NCI-H510A (cell line): ENCODE results near the gene ACKR3.

ENCODE experiments used
- DNase-seq: peaks from one replicate; lab custom pipeline; 2025; lab: John Stamatoyannopoulos, UW

The ACKR3 gene

DNA sequence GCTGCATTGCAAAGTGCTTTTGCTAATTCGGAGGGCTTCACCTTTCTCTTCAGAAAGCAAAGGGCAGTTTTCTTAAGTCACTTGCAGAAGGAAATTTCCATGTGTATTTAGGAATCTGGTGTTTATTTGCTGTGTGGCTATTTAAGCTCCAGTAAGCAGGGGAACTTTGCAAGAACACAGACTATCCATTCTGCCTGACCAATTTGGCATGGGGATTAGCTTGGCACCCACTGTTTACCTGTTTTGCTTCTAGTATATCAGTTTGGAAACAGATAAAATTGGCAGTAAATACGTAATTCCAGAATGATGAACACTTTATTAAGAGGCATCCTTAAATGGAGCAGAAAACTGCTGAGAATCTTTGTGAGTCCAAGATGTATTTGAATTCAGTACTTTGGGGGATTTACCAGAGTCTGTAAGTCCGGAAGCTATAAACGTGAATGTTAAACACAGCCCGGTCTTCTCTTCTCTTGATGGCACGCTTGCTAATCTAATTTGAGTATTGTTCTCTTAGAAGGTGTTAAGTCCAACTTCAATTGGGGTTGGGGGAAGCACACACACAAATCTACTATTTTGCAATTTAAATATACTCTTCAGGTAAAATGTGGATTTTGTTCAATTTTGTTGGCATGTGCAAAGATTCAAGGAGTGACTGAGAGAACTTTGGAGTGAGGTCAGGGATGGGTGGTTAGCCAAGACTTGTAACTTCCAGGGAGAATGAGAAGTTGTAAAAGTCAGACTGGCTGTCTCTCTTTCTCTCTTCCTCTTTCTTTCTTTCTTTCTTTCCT lies 650 bp downstream of the ACKR3 start:
- no peak for DNase-seq

GRCh38 chr2:236571145-236571544 lies 1.5 kb downstream of the ACKR3 start:
- DNase-seq: no peak

DNA sequence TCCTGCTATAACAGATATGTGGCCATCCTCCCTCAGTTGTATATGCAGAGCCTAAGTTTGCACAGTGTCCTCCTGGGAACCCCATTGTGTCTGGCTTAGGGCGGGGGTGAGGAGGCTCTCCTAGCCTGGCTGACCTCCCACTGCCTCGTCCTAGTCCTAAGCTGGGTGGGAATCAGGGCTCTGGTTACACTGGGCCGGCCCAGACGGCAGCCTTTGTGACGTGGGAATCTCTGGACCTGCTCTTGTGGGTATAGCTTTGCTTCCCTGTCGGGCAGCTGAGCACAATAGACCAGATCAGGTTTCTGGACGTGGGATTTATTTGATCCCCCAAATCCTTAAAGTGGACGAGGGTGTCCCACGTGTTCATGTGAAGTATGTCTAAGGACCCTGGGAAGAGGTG lies 2.9 kb downstream of the ACKR3 start:
- DNase-seq: no peak

DNA sequence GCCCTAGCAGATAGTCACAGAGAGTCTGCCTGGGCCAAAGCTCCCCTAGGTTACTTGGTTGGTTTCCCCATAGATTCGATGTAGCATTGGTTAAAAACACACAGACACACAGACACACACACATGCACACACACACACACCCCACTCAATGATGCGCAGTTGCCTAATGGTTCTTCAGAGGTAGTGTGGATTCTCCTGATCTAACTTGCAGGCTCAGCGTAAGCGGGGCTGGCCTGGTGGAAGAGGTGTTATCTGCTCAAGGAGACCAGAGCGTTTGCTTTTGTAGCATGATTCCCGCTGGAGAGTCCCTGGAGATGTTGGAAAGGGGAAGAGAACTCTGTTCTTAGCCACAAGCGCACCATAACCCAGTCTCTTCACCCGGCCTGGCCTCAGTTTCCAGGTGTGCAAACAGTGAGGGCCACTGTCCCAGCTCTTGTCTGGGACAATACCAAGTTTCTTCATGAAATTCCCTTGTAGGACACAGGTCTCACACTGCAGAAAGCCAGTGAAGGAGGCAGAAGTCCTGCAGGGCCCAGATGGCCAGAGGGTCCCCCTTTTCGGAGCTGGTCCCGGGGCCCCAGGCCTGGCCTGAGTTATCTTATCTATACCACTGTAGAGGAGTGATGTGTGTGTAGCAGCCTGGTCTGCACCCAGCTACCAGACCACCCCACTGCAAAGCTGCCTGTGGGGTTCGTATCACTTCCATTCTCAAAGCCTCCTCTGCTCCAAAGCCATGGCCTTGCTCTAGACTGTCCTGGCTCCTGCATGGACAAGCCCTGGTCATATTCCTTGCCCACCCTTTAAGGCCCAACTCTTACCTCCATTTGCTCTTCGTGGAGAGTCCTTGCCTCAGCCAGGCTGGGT lies 3.7 kb downstream of the ACKR3 start:
- no peak for DNase-seq

DNA sequence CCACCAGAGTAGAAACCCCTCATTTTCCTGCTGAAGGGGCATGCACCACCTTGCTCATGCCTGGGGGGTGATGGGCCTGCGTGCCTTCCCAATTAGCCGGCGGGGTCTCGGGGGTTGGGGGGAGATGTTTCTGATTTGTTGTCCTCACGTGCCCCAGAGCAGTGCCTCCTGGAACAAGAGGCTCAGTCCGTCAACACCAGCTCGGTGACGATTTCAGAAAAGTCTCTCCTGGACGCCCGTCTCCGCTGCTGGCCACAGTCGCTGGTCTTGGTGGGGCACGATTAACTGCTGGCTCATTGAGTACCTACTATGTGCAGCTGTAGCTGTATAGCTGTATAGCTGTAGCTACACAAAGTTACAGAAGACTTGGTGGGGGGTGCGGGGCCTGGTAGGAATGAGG lies 4.4 kb downstream of the ACKR3 start:
- DNase-seq: no peak

DNA sequence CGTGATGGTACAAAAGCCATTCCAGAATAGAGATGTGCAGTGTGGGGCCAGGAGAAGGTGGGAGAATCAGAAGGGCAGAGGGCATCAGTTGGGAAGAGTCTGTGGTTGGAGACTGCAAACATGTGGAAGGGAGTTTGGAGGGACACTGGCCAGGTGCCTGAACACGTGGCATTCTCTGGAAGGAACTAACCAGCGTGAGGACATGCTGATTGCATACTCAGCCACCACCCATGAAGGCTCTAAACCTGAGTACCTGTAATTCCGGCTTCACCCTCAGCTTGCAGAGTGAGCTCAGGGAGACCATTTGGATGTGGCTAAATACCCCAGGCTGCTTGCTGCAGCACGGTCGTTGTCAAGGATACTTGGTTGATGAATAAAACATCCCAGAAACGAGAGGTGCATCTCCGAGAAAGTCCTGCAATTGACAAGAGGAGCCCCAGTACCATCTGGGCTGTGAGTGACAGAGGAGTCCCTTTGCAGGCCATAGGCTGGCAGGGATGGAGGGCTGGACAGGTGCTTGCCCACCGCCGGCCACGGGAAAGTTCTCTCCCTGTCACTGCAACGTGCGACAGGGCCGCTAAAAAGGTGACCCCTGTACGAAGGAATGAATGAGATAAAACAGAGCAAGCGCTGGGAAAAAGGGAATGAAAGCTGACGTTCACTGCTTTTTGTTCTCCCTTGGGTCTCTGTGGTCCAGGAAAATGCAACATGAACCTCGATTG lies 5.0 kb downstream of the ACKR3 start:
- no peak for DNase-seq

GRCh38 chr2:236575510-236575909 lies 5.9 kb downstream of the ACKR3 start:
- no peak for DNase-seq

- no peak for DNase-seq
Measured at GRCh38 chr2:236576087-236576486, 6.5 kb downstream of the ACKR3 start.

- no peak for DNase-seq
Measured at GRCh38 chr2:236576953-236577352, 7.3 kb downstream of the ACKR3 start.

- no peak for DNase-seq
Measured at GRCh38 chr2:236577481-236578410, 8.1 kb downstream of the ACKR3 start.

- DNase-seq: no peak
Measured at GRCh38 chr2:236578411-236578846, 8.8 kb downstream of the ACKR3 start.

DNA sequence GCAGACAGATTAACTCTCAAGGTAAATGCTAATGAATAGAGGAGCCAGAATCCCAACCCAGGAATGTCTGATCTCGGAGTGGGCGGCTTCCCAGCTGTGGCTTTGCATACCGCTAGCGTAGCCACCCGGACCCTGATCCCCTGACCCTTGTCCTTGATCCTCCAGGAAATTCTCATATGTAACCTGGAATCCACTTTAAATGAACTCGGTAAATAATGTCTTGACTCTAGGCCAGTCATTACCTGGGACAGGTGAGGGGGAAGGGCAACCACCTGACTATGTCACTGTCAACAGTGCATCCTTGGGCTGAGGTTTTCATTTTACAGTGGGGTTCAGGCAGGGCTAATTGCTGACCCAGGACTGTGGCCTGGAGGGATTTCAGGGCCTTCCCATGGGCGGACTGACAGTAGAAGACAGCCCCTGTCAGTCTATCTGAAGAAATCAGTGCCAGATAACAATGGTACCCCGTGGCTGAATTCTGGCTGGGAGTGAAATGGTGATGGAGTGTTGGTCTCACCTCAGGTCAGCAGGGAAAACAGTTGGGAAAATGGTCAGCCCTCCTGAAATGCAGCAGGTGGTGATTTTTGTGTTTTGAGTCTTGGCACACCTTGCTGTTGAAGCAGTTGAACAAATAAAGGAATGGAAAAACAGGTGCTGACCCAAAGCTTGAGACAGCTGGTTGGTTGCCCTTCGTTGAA lies 9.6 kb downstream of the ACKR3 start:
- no peak for DNase-seq

- DNase-seq: no peak
Measured at GRCh38 chr2:236579746-236580315, 10.2 kb downstream of the ACKR3 start.

- no peak for DNase-seq
Measured at GRCh38 chr2:236580746-236581355, 11.2 kb downstream of the ACKR3 start.

- DNase-seq: no peak
Measured at GRCh38 chr2:236581546-236581945, 11.9 kb downstream of the ACKR3 start.

GRCh38 chr2:236582968-236583367 lies 13.3 kb downstream of the ACKR3 start:
- no peak for DNase-seq

- DNase-seq: no peak
Measured at GRCh38 chr2:236583621-236584203, 14.1 kb downstream of the ACKR3 start.

DNA sequence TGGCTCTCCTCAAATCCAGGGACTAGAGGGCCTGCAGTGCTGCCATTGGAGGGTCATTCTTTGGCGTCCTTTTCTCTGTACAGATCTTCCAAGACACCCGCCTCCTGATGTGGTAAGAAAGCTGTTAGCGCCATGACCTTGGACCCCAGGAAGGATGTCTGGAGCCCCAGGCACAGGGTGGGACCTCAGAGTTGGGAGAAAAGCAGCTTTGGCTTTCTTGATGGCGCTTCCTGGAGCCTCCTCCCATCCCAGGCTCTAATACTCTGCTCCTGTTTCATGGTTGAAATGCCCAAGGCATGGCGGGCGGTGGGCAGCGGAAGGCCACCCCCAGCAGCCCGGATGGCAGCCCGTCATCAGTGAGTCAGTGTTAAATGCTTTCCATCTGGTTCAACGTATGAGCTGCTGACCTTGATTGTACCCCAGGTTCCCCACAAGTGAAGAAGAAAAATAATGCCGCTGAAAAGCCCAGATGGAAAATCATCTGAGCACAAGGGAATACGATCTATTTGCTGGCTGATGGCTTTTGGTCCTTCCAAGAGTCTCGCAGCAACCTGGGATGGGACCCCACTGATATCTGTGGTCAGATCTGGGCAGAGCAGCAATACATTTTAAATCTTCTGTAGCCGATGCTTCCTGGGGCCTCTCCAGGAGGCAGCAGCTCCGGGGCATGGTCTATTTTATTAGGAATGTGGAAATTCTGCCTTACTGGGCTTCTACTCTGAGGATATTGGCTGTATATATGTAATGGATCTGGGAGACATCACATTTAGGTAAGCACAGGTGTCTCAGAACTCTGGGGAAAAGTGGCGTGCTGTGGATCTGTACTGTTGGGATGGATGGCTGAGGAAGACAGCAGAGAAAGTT lies 15.1 kb downstream of the ACKR3 start:
- no peak for DNase-seq

DNA sequence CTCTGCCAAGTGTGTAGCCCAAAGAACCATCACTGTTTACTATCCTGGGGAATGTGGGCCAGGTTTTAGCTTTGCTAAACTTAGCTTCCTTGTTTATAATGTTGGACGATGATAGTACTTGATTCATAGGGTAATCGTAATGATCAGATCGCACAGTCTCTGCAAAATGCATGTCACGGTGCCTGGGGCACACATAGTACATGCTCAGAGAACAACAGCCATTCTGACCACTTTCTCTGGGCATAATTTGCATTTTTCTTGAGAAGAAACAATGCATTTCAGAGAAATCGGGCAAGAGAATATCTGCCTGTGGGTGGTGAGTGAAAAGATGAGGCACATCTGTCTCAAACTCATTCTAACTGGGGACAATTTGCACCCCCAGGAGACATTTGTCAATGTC lies 16.3 kb downstream of the ACKR3 start:
- no peak for DNase-seq
